ENCODE data around the gene B4GALT3.

B4GALT3 gene

DNA sequence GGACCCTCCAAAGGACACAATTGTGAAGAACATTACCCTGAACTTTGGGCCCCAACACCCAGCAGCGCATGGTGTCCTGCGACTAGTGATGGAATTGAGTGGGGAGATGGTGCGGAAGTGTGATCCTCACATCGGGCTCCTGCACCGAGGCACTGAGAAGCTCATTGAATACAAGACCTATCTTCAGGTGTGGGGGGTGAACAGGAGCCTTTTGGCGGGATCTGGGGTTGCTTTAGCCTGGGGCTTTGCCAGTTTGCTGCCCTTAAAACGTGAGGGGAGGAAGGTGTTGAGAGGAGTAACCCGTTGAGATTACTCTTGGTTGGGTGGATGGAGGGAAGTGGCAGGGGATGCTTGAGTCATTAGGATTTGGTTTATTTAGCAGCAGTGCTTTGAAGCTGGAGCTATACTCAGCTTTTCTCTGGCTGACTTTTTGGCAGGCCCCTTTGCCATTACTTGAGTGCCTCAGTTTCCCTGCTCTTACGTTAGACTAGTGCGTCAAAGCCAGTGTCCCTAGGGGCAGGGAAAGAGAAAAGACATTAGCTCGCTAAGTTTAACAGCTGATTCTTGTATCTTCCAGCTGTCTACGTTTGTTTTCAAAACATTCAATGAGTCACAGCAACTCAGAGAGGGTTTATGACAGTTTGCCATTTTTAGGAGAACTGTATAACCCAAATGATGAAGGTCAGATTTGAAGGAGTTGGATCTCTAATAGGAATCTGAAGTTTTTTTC, 29.3 kb upstream of the B4GALT3 start:
- no peak for DNase-seq (ENCODE audit: low spot score)

DNA sequence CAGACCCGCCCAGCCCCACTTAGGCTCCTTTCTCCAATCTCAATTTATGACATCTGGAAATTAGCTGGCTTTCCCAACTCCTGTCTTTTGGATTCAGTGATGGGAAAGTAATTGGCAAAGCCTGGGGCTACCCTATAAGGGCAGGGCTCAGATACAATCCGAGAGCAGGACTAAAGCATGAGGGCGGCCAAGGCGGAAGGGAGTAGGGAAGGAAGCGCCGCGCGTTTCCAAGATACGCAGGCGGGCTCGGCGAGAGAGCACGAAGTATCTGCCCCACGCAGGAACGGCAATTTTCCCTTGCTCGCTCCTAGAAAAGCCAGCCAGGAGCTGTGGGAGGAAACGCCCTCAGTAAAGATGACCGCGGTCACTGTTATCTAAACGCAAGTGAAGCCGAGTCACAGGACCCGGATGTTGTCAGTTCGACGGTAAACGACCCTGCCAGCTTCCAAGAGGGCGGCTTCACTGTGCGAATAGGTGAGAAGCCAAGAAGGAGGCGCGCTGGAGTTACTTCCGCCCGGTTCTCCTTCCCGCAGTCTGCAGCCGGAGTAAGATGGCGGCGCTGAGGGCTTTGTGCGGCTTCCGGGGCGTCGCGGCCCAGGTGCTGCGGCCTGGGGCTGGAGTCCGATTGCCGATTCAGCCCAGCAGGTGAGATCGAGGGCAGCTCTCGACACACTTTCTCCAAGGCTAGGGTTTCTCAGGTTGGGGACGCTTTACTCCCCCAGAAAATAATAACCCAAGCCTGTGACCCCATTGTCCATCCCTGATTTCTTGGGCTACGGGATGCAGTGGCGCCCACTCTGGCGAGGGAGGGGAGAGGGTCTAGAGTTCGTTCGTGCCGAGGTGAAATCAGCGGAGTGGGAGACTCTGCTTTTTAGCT, 24.8 kb upstream of the B4GALT3 start, which contains the start of gene NDUFS2:
Gene NDUFS2, plus strand, starts transcription at position 532 of the 877 bp plus-strand sequence. Its CDS starts 19 bp downstream, at position 551.
- peak; percentile 96 for DNase-seq (ENCODE audit: low spot score)

DNA sequence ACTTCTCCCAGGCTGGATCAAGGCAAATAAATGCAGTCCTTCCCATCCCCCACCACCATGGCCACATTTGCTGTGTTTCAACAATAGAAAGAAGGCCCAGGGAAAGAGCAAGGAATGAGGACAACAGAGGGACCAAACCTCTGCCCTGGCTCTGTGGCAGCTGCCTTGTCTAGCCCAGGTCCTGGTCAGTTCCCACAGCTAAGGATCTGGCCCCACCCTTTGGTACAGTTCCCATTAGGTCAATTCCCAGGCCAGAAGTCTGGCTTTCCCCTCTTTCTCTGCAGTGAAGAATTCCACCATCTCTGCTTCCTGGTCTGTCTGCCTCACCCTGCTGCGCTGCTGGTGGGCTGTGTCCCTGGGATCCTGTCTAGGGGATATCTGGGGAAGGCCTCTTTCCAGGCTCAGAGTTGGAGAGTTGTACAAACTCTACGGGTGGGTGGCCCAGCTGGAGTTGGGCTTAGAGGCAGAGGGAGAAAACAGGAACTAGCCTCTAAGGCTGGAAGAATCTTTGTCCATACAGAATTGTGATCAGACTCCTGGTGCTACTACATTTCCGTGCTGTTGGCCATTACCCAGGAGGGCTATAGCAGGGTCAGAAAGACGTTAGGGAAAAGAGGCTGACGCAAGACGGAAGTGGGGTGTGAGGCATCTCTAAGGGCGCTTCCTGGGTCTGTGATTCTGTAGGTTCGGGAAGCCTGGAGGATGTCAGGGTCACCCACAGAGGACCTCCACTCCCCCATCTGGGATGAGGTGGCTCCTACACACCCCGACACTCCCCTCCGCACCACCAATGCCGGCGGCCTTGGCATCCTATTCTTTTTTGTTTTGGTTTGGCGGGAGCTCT, 23.9 kb upstream of the B4GALT3 start:
- DNase-seq (ENCODE audit: low spot score) = no peak

DNA sequence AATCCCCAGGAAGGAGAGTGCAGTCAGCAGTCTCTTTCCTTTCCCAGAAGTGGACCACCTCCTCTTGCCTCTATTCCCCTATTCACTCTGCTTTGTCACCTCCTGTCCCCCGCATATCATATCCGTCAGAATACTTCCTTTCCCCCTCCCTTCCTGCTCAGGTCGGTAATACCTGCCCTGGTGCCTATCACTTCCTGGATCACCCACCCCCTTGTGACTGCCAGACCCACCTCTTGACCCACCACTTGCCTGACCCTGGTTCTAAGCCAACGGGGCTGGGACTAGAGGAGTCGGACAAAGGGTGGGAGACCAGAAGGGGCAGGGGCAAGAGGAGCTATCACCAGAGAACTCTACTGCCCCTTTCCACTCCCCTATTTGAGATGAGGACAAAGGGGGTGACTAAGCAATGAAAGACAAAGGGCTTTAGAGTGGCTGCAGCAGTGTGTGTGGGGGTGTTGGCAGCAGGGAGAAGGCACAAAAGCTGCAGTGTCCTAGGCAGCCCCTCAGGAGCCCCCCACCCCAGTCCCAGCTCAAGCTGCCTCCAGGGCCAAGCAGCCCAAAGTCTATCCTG, 23.2 kb upstream of the B4GALT3 start:
- DNase-seq (ENCODE audit: low spot score) = no peak

DNA sequence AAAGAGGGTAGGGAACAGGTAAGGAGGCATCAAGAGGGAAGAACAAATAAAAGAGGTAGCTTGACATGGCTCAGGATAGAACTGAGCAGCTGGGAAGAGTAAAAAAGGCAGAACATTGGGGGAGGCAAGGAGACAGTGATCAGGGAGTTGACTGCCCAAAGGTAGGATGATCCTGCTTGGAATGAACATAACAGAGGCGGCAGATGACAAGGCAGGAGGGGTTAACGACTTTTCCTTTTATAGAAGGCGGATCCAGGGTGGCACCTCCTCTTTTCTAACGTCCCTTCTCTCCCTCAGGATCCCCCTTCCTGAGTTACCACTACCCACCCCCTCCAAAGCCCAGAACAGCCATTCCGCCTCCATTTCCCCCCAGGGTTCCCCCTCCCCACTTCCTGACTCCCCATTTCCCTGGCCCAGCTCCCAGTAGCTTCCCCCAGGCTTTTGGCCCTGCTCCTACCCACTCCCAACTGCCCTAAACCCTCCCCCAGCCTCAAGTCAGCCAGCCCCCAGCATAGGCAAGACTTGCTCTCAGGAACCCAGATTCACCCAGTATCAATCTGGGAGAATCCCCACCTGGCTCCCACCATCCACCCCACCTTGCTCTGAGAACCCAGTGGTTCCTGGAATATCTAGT, 22.3 kb upstream of the B4GALT3 start:
- no peak for DNase-seq (ENCODE audit: low spot score)

DNA sequence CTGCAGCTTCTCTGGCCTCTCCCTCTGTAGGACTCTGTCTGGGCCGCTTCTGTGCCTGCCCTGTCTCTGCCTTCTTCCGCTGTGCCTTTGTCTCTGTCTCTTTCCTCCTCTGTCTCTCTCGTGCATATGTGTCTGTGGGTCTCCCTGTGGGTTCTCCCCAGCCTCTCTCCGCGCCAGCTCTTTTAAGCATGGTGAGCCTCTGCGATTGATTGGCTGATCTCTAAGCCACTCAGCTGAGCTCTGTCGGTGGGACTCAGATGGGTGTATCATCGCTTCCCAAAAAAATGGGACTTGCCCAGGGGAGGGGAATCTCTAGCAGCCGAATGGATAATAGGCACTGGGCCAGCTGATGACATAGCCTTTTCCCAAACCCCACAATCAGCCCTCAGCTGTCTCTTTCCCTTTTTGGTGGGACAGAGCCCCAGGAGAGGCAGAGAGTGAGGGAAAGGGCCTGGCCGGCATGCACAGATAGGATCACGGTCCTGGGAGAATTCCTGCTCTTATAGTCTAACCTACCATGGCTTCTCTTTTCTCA, 21.7 kb upstream of the B4GALT3 start, which contains the start of gene ADAMTS4:
Gene ADAMTS4, minus strand, starts transcription at position 158 of the 535 bp plus-strand sequence. CDS start 427 bp downstream, outside the sequence.
- peak; percentile 83 for DNase-seq (ENCODE audit: low spot score)

DNA sequence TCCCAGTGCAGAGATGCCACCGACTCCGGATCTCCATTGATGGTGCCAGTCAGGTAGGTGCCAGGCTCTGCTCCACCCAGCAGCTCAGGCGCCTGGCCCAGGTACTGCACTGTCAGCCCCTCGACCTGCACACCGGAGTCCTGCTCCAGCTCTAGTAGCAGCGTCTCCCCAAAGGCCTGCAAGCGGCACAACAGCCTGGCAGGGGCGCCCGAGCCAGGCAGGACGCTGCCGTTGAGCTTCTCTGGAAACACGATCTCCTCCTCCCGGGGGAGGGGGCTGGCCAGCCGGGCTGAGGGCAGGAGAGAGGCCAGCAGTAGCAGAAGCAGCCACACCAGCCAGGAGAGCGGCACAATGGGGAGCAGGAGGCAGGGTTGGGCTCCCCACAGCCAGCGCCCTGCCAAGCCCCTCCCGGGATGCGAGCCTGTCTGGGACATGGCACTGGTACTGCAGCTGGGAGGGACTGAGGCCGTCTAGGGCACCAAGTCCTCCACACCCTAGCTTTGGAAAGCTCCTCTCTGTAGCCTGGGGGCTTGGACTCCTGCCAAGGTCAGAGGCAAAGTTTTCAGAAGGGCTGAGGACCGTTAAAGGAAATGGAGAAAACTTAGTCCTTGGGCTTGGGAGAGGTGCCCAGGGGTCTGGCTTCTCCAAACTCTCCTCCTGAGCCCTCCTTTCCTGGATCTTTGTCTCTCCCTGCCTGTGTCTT, 21.0 kb upstream of the B4GALT3 start:
- DNase-seq (ENCODE audit: low spot score) = peak; percentile 75

DNA sequence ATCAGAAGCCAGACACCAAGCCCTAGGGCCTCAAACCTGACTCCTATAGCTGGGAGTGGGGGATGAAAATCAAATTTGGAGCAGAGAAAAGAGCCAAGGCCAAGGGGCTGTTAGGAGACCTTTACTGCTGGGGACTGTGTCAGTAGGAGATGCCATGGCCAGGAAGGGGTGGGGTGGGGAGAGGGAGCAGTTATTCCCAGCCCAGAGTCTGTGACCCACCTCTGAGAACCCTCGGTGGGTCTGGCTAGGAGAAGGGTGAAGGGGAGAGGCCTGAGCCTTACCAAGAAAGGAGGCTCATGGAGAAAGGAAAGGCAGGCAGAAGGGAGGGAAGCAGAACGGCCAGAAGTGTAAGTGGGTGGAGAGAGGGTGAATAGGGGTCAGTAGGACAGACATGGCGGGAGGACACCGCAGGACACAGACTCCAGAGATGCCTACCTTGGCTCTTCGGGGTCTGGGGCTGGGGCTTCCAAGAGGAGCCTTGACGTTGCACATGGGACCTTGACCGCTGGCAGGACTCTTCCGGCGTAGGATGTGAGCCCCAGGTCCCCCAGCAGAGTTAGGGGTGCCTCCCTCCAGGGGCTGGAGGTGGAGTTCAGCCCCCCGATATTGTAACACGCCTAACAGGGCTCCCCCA, 20.4 kb upstream of the B4GALT3 start:
- no peak for DNase-seq (ENCODE audit: low spot score)

DNA sequence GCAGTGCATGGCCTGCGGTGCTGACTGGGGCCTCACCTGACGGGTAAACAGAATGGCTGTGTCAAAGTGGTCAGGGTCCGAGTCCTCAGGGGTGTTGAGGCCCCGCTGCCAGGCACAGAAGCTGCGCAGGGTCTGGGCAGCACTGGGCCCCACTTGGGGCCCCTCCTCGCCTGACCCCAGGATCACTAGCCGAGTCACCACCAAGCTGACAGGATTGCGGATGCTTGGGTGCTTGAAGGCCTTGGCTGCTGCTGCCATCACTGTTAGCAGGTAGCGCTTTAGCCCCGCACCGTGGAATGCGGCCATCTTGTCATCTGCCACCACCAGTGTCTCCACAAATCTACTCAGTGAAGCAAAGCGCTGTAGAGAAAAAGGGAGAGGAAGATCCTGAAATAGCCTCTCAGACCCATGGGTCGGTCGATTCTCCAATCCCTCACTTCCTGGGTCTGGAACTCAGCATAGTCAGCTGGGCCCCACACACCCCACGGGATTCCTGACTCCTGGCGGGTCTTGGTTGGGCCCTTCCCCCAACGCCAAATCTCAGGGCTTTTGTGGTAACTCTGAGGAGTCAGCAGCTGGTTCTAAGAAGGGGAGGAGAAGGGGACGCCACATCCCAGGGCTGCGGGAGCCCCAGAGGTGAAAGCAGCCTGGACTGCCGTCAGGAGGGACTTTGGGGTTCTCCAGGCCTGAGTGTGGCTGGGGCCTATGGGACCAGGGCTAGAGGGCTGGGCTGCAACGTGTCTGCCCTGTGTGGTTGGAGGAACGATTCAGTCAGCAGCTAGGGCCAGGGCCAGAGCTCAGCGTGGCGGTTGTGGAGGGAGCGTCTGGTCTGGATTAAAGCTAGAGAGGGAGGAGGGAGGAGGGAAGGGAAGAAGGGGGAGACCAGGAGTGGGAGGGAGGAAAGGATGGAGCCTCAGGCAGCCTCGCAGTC, 19.5 kb upstream of the B4GALT3 start:
- DNase-seq (ENCODE audit: low spot score) = peak; percentile 88

DNA sequence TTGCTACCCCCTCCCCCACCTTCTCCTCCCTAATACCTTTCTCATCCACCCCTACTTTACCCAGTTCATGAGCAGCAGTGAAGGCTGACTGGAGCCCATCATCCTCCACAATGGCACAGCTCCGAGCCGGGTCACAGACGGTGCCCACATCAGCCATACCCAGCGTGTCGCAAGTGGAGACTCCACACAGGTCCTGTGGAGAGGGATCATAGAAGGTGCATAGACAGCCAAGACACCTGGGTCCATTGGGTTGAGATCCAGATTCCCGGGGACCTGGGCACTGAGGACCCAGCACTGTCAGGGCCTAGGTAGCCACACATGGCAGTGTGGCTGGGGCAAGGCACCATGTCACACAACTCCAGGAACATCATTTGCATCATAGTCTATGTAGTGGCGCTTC, 18.8 kb upstream of the B4GALT3 start:
- DNase-seq (ENCODE audit: low spot score) = no peak

DNA sequence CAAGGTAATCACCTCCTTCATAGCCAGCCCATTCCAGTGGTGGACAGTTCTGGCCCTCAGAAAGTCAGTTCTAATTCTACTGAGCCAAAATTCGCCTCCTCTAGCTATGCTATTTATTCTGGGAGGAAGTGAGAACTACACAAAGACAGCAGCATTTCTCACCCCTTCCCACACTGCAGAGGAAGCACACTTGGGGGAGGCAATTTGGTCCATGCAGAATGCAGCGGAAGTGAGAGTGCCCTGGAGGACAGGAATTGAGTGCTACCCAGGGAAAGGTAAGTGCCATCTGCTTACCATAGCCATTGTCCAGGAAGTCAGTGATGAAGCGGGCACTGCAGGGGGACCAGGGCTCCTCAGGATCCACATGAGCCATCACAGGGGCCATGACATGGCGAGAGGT, 17.9 kb upstream of the B4GALT3 start:
- DNase-seq (ENCODE audit: low spot score) = no peak

DNA sequence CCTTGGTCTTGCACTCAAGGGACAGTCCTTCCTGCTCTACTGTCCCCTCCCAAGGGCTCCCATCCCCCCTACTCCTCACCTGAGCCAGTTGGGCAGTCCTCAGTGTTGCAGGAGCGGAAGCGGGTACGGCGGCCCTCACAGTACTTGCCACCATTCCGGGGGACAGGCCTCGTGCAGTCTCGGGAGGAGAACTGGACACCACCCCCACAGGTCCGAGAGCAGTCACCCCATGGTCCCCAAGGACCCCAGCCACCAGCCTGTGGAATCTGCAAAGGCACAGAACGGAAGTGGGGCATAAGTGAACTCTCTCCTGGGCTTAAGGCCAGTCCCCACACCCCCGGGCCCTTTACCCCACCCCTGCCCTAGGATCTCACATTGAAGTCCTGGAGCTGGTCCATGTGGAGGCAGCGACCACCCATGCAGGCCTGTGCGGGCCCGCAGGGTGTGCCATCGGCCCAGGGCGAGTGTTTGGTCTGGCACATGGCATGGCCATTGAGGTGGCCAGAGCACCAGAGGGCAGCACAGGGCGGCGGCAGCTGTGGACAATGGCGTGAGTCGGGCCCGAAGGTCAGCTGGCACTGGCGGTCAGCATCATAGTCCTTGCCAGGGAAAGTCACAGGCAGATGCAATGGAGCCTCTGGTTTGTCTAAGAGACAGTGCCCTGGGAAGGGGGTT, 16.4 kb upstream of the B4GALT3 start:
- DNase-seq (ENCODE audit: low spot score) = no peak

DNA sequence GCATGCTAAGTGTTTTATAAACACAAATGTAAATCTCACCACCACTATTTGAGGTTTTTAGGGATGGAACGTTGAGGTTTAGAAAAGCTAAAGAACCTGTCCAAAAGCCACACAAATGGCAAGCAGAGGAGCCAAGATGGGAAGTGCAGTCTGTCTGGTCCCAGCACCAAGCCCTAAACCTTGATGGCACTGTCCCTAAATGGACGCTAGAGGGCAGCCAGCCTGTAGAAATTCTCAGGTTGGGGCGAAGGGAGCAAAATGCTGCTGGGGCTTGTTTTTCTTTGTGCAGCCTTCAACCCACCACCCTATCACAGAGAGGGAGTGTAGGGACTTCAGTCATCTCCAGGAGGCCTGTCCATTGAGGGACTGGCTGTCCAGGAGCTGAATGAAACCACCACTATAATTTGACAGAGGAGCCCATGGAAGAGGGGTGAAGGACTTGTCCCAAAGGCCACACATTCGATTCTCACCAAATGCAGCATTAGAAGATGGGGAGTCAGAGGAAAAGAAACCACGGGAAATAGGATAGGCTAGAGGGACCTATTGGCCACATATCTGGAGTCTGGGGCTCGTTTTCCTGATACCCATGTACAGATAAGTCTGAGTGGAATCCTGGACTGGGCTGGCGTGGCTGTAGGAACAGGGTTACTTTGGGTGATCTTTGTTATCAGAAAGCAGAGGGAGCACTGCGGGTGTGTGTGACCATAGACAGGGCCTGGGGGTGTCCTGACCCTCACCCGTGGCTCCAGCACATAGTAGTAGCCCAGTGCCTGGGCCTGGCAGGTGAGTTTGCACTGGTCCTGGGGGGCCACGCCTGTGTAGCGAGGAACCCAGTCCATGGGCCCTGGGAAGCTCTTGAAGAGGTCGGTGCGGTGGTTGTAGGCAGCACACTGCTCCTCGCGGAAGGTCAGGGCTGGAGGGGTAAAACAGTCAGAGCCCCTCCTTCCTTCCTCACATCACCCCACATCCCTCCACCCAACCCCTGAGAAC, 15.5 kb upstream of the B4GALT3 start:
- DNase-seq (ENCODE audit: low spot score) = no peak

DNA sequence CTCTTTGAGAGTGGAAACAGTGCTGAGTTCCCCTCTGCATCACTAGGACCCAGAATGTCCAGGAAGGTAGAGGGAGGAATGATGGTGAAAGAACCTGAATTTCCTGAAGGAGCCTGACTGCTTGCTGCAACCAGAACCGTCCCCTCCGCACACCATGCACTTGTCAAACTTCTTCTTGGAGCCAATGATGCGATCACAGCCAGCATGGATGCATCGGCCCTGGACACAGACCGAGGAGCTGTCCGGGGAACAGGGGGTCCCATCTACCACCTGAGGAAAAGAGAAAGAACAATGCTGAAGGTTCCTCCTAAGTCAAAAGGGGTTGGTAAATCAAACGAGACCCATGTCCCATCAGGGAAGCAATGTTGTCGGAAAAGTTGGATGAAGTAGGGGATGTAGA, 14.7 kb upstream of the B4GALT3 start:
- DNase-seq (ENCODE audit: low spot score) = no peak

DNA sequence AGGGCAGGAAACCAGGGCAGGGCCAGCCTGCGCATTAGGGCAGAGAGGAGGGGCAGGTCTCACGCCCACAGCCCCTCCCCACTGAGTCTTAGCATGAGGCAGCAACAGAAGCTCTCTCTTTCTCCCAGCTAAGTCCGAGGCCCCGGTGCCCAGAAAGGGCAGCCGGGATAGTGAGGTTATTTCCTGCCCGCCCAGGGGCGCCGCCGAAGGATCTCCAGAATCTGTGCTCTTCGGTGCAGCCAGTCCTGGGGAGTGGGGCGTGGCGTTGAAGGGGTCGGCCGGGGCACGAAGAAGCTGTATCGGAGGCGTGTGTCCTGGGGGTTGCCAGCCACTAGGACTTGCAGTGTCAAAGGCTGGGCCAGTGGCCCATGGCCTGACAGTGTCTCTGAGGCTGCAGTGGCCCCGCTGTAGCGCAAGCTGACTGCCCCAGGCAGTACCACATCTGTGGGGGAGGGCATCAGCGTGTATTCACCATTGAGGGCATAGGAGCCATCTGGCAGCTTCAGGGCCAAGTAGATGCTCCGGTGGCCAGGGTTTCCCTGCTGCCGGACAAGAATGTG, 13.7 kb upstream of the B4GALT3 start:
- no peak for DNase-seq (ENCODE audit: low spot score)

DNA sequence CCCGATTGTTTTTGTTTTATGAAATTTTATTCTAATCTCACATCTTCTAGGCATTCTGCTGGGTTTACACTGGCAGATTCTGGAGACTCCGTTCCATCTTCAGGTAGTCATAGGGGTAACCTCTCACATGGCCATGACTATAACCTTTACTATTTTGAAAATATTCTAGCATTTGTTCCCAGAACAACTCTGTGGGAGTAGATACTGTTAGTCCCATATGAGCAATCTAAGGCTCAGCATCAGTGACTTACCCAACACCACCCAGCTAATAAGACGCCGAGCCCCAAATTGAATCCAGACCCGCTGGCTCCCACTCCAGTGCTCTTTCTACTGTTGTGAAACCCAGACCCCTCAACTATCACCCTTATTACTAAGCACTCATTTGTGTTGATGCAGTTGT, 11.7 kb upstream of the B4GALT3 start:
- no peak for DNase-seq (ENCODE audit: low spot score)

DNA sequence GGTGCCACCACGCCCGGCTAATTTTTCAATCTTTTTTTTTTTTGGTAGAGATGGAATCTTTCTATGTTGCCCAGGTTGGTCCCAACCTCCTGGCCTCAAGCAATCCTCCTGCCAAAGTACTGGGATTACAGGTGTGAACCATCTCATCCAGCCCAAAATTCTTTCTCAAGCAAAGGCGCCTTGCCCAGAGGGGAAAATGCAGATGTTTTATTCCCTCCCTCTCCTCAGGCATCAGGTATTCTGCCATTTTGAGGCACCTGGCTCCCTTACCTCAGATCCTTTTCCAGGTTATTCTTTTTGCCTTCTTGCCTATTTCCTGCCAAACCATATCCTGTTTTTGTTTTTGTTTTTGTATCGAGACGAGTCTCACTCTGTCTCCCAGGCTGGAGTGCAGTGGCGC, 11.1 kb upstream of the B4GALT3 start:
- no peak for DNase-seq (ENCODE audit: low spot score)
